Measurements from ENCODE around the gene SLC6A20.
"Not testable (repeated sequence)": the region's sequence is repeated elsewhere in the genome, so short reads cannot be mapped to it uniquely, and the experiment has no call there.

The SLC6A20 gene

DNA sequence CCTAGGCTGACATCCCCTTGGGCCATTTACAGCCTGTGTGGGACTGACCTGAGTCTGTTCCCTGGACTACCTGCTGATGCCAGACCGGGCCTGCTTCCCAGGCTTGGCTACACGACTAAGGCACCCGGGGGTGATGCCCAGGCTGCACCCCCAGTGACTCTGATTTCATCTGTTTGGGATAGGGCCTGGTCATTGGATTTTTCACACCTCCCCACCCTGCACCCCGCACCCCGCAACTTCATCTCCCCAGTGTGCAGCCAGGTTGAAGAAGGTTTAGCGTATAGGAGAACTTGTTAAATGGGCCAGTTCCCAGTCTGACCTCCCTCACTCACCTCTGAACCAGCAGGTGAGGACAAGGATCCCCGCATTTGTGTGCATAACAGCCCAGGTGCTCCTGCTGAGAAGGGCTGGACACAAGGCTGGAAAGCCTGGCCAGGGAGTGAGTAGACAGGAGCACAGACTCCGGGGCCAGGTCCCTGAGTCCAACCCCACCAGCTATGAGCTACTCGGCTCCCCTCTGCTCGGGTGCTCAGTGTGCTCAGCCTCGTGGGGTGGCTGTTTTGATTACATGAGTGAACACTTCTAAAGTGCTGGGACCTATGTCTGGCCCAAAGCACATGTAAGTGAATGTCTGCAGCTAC lies 18.5 kb downstream of the SLC6A20 start:
- DNase-seq, result no peak

DNA sequence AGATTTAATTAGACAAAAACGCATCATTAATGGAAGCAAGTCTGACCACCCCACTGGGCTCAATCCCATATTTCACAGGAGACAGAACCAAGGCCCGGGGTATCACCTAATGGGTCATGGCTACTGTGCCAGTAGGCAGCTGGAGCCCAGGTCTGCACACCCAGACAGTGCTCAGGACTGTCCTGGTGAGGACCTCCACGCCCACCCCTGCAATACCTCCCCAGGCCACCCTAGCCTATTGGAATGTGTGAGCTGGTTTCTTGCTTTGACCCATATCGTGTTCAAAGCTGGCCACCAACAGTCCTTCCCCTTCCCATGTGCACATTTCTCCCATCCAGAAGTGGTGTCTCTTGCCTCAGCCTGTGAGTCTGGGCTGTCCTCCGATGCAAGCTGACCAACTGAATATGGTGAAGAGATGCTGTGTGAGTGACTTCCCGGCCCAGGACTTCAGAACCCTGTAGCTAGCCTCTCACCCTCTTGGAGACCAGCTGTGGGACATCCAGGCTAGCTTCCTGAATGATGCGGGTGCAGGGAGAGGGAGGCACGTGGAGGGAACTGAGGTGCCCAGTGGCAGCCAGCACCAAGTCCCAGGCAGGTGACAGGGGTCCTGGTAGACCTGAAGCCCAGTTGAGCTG lies 19.1 kb downstream of the SLC6A20 start:
- no peak for DNase-seq

DNA sequence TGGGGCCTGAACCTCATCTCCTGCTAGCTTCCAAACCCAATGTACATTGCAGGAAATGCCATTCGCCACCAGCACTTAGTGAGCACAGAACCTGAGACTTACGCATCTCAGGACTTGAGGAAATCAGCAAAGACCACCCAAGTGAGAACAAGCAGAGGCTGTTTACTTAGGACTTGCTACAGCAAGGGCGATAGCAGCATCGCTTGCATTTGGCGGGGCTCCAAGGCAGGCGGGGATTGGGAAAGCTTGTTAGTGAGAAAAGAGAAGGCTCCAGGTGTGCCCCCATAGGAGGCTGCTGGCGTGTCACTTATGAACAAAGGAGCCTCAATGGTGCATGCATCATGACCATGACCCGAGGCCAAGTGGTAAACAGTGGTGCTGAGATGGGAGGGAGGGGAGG lies 19.7 kb downstream of the SLC6A20 start:
- no peak for DNase-seq

DNA sequence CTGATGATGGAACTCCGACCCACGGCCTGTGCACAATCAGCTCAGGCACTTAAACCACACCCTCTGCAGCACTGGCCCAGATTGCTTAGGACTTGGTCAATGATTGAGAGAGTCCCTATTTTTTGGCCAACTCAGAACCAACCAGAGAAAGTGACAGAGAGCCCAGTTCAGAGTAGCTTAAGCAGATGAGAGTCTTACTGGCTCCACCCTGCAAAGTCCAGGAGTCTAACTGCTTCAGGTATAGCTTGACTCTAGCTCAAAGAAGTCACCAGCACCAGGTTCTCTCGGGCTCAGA lies 20.1 kb downstream of the SLC6A20 start:
- no peak for DNase-seq

DNA sequence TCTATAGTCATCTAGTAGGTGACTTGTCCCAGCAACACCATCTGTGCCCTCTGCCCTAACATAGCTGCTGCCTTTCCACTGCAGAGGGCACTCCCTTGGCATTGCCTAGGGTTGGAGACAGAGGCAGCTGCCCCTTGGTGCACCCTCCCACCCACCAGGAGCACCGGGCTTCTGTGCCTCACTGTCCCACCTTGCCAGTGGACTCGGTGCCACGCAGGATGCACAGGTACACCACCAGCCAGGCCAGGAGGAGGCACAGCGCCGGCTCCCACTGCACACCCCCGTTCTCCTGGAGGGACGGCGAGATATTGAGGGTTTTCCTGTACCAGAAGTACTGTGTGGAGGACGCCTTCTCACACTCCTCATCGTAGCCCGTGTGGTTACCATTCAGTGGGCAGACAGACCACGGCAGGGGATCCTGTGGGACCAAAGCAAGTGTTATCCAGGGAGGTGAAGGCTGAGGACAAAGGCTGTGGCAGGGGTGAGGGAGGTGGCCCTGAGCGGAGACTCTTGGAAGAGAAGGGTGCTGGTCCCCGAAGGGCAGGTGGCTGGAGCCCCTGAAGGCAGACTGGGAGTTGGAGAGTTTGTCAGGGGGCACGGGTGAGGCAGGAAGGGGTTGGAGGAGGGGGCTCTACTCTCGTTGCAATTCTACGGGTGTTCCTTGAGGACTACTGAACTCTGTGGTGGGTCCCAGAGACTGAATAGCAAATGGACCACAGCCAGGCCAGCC lies 20.6 kb downstream of the SLC6A20 start:
- no peak for DNase-seq

DNA sequence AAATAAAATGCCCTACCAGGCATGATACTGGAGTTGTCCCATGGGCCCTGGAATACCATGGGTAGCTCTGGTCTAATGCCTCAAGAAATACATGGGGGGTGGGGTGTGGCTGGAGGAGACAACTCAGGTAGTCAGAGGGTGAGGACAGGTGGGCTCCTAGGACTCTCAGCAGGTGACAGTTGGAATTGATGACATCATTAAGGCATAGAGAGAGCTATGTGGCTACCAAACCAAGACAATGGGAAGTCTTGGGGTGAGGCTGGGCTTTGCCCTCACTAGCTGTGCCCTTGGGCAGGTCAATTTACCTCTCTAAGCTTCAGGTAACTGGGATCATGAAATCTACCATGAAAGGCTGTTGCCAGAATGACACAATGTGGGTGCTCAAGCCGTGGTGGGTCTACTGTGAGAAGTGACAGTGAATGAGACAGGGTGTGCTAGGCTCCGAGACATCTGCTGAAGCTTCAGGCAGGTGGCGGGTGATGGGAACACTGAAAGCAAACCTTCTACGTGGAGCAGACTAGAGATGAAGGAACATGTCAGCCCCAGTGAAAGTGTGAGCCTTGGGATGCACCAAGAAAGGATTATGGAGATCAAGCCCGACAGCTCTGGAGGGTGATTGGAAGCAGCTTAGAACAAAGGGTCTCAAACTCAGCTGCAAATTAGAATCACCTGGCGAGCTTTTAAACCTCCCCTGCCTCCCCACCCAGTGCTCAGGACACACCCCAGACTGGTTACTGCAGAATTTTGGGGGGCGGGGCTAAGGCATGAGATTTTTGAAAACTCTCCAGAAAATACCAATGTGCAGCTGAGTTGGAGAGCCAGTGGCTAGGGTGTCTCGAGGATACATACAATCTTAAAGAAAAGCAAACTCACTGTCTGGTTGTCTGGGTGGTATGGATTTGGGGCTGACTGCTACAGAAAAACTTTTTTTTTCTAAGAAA lies 21.5 kb downstream of the SLC6A20 start:
- DNase-seq, result no peak

DNA sequence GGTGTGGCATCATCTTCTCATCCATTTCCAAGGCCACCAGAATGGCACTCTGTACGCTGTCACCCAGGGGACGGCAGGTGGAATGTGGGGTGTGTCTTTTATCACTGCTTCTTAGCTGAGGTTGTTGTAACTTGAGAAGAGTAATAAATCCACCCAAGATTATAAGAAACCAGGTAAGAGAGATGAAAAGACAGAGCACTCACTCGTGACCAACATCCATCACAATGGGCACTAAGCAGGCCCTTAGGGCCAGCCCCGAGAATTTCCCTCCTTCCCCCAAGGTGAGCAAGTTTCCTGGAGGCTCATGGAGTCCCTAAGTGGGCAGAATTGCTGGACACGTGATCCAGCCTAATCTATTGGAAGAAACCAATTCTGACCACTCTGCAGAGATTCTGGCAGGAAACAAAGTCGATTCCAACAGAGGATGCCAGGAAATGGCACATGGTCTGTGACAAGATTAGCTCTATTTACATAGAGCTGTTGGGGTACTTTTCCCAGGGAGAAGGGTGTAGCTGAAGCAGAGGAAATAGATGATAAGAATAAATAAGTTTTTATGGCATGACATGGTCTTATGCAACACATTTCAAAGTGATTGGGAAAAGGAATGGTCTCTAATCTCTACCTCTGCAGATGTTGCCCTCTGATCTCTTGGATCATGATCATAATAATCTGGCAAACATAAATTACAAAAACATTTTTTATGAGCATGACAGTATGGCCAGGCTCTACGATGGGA lies 22.5 kb downstream of the SLC6A20 start:
- no peak for DNase-seq

DNA sequence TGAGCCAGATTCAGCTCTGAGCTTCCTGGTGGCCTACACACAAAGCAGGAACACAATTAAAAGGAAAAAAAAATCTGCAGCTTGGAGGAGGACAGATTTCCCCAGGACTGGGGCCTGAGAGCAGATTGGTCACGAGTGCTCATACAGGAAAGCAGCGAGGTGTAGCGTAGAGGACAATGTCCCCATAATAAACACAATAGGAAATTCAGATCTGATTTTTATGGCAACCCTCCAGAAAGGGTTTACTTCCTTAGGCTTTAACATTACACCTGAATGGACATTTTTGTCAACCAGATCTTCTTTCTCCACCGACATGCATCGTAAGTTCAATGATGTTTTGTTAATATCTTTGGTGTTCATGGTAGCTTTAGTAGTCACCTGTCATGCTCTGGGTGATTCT lies 23.3 kb downstream of the SLC6A20 start:
- no peak for DNase-seq

DNA sequence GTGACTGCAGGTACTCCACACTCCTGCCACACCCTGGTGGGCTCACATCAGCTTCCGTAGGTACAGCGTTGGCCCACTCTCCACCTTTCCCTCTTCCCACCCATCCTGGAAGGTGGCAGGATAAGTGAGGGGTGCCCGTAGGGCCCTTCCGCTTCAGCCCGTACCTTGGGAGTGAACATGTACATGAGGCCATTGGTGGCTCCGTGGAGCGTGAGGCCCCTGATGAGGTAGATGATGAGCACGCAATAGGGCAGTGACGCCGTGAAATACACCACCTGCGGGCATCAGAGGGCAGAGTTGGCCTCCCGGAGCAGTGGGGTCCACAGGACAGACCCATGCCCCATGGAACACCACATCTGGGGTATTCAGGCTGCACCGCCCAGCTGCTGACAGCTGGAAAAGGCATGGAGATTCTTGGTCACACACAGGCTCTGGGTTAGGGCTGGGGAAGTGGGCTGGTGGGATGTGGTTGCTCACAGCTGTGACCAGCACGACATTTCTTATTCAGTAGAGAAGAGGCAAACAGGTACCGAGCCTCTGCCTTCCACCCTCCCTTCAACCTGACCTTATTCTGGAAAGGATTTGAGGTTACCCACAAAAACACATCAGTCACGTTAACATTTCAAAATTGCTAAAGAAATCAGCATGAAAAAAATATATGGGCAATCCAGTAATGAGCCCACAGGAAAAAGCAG lies 23.8 kb downstream of the SLC6A20 start:
- no peak for DNase-seq

DNA sequence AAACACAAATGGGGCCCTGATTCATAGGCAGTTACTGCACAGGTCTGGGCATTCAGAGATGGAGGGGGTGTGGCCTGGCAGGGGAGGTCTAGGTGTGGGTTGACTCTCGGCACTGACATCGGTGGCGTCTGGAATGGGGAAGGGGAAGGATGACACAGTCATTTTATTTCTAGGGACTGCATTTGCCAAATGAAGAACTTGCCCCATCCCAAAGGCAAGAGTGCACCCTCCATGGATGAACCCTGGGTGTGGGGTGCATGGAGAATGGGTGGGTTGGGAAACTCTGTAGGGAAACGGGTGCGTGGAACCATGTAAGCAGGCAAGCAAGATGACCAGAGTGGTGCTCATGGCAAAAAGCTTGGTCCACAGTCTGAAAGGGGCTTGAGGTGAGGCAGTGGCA lies 24.5 kb downstream of the SLC6A20 start:
- no peak for DNase-seq

DNA sequence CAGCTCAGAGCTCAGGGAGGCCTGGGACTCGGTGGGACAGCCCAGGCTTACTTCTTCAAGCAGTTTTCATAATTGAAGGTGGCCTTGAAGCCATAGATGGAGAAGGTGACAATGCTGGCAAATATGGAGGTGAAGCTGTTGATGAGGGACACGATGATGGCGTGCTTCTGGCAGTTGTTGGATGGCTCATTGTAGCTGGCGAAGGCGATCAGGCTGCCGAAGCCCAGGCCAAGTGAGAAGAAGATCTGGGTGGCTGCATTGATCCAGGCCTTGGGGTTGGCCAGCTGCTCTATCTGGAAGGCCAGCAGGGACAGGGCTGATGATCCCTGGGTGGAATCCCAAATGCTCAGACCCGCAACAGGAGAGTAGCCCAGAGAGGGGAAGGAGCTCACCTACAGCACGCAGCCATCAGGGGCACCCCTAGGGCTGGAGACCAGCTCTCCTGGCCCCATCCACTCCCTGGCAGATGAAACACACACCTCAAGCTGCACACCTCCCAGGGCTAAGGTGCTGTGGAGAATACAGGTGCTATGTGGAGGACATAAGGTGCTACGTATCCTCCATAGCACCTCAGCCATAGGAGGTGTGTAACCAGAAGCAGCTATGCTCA lies 25.1 kb downstream of the SLC6A20 start:
- no peak for DNase-seq

DNA sequence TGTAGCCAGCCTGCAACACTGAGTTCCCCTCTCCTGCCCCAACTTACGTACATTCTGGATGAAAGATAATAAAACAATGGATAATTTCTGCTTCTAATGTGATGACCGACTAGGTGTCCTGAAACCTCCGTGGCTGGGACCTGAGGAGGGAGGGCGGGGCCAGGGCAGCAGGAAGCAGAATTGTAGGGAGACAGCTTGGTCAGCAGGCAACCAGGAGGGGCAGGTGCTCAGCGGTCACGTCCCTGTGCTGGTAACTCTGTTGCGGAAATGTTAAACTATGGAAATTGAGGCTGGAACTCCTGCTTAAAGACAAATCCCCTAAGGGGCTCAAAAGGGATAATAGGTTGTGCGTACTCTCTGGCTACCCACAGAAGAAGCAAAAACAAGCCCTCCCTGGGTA lies 30.4 kb downstream of the SLC6A20 start:
- no peak for DNase-seq

DNA sequence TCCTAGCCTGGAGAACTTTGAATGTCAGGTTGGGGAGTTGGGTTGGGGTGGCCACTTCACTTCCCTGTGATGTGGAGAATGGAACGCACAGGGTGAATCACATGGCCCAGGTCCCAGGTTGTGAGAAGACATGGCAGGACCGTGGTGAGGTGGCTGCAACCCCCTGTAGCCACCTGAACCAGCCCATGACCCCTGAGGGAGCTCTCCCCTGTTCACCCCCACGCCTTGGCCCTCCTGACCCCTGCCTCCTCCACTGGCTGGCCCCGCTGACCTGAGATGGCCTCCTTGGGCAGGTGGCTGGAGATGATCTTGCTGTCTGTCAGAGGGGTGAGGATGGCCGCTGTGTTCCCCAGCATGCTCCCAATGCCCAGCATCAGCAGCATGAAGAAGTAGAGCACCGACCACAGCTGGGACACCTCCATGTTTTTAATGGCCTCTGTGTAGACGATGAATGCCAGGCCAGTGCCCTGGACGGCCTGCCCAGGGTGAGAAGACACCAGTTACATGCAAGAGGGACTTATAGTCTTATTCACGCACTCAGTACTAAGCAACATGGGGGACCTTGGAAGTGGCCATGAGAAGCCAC lies 31.0 kb downstream of the SLC6A20 start:
- no peak for DNase-seq

DNA sequence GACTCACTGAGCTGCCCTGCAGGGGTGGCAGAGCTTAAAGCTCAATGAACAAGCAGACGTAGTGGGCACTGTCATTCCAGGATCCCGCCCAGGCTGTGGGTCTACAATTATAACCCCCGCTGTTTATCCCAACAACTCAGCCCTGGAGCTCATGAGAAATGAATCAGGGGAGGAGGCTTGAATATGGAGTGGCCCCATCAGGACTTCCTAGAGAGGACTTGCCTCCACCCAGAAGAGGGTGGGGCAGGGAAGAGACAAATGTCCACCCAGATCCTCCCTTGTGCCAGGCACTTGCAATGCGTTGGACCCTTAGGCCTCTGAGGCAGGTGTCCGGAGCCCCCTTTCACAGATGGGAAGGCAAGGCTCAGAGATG lies 33.0 kb downstream of the SLC6A20 start:
- no peak for DNase-seq

DNA sequence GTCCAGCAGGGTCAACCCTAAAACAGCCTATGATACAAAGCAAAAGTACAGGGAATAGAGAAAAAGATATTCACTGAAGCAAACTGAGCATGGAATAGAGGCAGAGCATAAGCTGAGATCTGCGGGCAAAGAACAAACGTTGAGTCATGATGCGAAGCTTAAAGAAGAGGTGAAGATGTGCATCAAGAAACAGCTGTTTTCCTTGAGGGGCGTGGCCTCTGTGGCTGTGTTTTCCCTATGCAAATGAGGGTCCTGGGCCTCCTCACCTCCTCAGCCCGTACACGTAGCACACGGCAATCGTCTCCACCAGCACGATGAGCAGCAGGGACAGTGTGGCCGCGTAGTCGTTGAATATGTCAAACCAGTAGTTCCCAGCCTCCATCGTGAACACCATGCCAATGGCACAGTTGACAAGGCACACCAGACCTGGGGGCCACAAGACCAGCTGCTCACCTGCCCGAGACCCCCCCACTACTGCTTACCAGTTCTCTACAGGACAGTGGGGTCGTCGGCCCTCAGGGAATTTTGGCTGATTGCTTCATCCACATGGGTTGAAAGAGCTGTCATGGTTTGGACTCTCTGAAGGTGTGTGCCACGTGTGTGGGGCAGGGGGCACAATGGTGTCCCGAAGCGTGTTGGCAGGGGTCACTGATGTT lies 33.6 kb downstream of the SLC6A20 start:
- DNase-seq, result no peak

DNA sequence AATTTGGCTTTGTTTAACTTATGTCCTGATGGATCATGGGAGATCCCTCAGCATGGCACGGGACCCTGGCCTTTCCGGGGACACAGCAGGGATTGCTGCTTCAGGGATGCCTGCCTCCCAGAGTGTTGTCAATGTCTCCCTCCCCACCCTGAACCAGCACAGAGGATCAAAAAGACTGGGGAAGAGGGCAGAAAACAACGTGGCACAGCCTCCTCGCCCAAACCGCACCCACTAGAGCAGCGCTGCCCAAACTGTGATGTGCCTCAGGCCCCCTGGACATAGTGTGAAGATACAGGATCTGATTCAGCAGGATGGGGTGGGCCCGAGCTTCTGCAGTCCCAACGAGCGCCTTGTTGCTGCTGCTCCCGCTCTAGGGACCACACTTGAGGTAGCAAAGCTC lies 34.5 kb downstream of the SLC6A20 start:
- no peak for DNase-seq

DNA sequence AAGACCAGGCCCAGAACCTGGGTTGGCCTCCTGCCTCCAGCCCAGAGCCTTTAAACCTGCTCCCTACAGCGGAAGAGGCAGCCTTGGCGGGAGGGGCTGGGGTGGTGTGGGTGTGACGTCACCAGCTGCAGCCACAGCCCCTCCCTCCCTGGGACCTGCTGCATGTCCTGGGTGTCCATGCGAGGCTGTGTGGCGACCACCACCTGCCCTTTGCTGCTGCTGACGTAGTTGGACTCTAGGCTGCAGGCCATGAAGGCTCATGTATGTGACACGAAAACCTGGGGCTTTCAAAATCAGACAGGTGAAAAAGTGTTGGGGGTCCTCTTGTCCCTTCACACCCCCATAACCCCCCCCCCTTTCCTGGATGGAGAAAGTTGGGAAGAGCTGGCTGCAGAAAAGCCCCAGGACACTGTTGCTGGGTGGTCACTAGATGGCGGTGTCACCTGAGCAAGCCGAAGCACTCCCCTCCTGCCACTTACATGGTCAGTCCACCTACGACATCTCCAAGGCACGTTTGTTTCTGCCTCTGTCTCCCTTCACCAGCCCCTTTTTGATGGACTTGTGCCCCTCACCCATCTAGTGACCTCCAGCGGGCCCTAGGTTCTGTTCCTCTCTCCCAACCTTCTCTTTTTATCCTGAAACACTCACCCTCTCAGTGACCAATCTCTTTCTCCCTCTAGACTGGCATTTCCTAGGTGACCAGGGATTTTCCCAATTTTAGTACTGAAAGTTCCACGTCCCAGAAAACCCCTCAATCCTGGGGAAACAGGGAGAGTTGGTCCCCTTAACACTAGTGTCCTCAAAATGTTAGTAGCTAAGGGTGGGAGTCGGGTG lies 35.2 kb downstream of the SLC6A20 start:
- peak; percentile 15 for DNase-seq

DNA sequence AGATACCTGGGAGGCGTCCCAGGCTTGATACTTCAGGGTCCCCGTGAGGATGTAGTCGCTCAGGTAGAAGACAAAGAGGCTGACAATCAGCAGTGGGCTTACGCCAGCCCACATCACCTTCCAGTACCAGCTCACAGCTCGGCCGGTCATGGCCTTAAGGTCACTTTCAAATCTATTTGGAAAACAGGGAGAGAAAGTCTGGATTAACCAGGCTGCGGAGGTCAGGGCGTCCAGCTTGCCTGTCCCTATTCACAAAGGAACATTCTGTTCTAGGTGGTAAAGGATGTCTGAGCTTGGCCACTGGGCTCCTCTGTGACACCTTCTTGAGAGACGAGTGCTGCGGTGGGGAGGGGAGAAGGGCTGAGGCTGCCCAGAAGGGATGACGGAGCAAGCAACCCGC lies 36.5 kb downstream of the SLC6A20 start:
- DNase-seq, result no peak

DNA sequence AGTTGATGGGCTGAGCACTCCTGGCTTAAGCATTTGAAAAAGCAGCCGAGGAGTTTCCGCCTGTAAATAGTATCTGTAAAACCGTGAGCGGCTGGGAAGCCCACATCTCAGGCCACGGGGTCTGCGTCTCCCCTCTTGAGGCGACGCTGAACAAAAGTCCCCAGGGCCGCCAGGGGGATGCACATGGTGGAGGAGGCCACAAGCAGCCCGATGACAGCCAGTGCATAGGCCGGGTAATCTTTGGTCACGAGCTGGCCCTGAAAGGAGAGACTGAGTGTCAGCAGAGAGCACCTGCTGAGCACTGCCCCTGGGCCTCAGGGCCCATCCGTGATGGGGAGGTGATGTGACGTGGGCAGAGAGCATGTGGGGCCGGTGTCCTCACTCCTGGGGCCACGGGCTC lies 37.5 kb downstream of the SLC6A20 start:
- no peak for DNase-seq

DNA sequence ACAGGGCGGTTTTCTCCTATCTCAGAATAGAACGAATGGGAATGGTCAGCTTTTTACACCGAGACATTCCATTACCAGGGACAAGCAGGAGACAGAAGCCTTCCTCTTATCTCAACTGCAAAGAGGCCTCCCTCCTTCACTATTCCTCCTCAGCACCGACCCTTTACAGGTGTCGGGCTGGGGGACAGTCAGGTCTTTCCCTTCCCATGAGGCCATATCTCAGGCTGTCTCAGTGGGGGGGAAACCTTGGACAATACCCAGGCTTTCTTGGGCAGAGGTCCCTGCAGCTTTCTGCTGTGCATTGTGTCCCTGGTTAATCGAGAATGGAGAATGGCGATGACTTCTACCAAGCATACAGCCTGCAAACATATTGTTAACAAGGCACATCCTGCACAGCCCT lies 39.2 kb downstream of the SLC6A20 start:
- DNase-seq, result not testable (repeated sequence)

All from activated CD4-positive, alpha-beta T cell treated with anti-CD3 and anti-CD28 coated beads for 1 hour (primary cell).